ENCODE data around the gene ALPI. TPM values are rescaled to one million over a fixed set of nuclear protein-coding genes. Genes with fewer than 3 reads are reported as not detected.
A peak's percentile ranks its signal among the peaks of the same experiment; 100 is the strongest.

ALPI gene
- total and polyA plus RNA-seq, 10 donors: not detected

DNA sequence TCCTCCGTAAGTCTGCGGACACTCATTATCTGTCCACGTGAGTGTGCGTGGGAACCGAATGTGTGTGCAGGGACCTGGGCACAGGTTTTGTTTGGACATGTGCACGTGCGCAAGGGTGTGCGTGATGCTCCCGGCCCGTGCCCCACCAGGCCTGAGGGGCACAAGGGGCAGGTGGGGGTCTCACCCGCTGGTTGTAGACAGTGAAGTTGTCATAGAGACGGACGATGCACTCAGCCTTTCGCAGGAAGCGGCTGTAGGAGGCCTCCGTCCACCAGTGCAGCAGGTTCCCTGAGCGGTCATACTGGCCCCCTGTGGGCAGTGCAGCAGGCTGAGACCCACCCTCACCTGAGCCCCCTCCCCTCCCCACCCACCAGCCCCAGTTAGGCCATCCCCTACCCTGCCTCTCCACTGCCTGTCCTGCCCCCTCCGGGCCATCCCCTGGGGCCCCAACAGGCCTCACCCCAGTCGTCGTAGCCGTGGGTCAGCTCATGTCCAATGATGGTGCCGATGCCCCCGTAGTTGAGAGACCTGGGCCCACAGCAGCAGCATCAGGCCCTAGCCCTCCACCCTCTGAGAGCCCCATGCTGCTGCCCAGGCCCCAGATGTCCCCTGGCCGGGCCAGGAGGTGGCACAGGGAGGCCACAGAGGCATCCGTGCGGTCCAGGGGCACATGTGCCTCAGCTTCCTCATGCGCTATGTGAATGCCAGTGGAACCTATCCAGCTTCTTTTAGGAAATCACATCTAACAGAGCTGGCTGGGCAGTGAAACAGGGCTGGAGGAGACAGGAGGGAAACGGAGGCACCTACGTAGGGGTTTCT is 25.6 kb downstream of the ALPI start:
- peak; percentile 55 for DNase-seq
- no peak overlapping the region for H3K27ac ChIP-seq
- no peaks in the 10 kb centered on the region for H3K9me3 ChIP-seq
- 88 to 94% (median 90%) methylated on average over 19 to 29 of the region's 29 CpGs for WGBS, 5 donors
- H3K4me1 ChIP-seq: peaks cover under 1 to 18% (median 13%) of the 10 kb centered on the region in 6 donors
- TF ChIP-seq, protein P1, sequence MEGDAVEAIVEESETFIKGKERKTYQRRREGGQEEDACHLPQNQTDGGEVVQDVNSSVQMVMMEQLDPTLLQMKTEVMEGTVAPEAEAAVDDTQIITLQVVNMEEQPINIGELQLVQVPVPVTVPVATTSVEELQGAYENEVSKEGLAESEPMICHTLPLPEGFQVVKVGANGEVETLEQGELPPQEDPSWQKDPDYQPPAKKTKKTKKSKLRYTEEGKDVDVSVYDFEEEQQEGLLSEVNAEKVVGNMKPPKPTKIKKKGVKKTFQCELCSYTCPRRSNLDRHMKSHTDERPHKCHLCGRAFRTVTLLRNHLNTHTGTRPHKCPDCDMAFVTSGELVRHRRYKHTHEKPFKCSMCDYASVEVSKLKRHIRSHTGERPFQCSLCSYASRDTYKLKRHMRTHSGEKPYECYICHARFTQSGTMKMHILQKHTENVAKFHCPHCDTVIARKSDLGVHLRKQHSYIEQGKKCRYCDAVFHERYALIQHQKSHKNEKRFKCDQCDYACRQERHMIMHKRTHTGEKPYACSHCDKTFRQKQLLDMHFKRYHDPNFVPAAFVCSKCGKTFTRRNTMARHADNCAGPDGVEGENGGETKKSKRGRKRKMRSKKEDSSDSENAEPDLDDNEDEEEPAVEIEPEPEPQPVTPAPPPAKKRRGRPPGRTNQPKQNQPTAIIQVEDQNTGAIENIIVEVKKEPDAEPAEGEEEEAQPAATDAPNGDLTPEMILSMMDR (IDR thresholded peaks at IDR 0.05 in 8 of 11, conservative IDR thresholded peaks at IDR 0.05 in 3 of 11): no peak
- TF ChIP-seq POLR2AphosphoS5 (IDR thresholded peaks at IDR 0.05) (no peak), POLR2A (IDR thresholded peaks at IDR 0.05) (no peak)
- intact Hi-C loops (cut with DNase I; ENCODE audit: low total_unique reads): no loop called here
- H3K4me3 ChIP-seq: no peak overlapping the region
- H3K36me3 ChIP-seq: no peaks in the 10 kb centered on the region
- H3K27me3 ChIP-seq (replicated peaks in 1 of 7): peaks cover 0 to 80% (median 30%) of the 10 kb centered on the region in 7 donors

DNA sequence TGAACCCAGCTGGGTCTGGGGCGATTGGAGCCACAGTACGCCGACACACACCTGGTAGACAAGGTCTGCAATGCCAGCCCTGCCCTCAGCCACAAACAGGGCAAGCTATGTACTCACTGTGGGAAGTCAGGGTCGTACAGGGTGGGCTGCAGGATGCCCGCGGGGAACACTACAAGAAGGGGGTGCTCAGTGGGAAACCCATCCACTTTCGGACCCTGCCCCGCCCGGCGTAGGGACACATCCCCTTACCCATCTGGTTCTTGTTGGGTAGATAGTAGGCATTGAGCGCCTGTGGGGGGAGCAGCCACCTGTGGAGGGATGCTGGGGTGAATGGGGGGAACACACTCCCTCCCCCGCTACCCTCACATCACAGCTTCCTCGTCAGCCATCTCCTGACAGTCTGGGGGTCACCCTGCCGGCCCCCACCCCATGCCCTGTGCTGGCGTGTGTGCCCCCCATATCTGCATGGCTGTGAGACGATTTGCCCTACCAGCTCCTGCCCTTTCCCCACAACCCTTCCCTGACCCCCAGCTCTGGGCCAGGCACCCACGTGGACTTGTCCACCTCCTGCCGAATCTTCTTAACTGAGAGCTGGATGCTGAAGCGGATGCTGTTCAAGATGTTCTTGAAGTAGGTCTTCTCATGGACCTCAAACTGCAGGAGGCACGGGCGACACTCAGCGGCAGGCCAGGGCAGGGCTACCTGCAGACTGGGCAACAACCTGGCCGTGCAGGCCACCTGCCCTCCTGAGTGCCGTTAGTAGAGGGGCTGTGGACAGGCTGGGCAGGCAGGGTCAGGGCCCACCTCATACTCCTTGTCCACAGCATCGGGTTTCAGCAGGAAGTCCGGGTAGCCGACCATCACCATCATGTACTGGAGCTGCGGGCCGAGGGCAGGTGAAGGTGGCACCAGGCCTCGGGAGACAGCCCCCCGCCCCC is 26.6 kb downstream of the ALPI start:
- 83 to 91% (median 87%) methylated on average over 16 to 31 of the region's 31 CpGs for WGBS, 5 donors
- no peak for TF ChIP-seq POLR2AphosphoS5 (IDR thresholded peaks at IDR 0.05)
- TF ChIP-seq, protein P1 (IDR thresholded peaks at IDR 0.05 in 8 of 11, conservative IDR thresholded peaks at IDR 0.05 in 3 of 11): no peak
- no peak for TF ChIP-seq POLR2A (IDR thresholded peaks at IDR 0.05)
- Histone ChIP-seq H3K4me1 (peaks cover 9 to 28% (median 23%) of the 10 kb centered on the region in 6 donors), H3K27me3 (replicated peaks in 1 of 7) (peaks cover 0 to 86% (median 40%) of the 10 kb centered on the region in 7 donors), H3K36me3 (no peaks in the 10 kb centered on the region), H3K4me3 (no peak overlapping the region), H3K9me3 (no peaks in the 10 kb centered on the region), H3K27ac (no peak overlapping the region)
- peak; percentile 71 for DNase-seq
- intact Hi-C loops (cut with DNase I; ENCODE audit: low total_unique reads): no loop called here

DNA sequence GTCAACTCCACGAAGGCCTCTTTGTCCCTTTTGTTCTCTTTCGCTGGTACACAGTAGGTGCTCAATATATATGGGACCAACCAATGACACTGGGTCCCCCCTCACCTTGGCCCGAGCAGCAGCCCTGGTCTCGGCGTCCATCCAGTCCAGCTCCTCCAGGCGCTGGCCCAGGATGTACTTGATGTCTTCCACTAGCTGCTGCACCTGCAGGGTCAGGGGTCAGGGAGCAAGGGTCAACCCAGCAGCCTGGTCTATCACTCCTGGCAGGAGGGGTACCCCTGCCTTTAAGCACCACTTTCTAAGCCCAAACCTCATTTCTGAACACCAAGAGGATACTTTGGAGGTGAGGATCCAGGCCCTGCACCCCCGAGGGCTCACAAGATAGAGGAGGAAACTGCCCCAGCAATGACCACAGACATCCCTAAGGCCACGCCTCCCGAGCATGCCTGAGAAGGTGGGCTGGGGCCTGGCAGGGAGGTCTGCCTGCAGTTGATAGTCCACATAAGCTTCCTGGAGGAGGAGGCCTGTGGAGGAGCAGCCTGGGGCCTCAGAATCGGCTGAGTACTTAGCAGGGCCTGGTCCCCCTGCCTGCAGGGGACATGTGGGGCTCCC is 27.5 kb downstream of the ALPI start:
- WGBS, 5 donors: 88 to 94% (median 93%) methylated on average over 10 of the region's 10 CpGs
- Histone ChIP-seq H3K9me3 (no peaks in the 10 kb centered on the region), H3K36me3 (no peaks in the 10 kb centered on the region), H3K4me1 (peaks cover 9 to 34% (median 25%) of the 10 kb centered on the region in 6 donors), H3K27ac (no peak overlapping the region), H3K27me3 (replicated peaks in 1 of 7) (peaks cover 0 to 95% (median 48%) of the 10 kb centered on the region in 7 donors), H3K4me3 (no peak overlapping the region)
- TF ChIP-seq POLR2AphosphoS5 (IDR thresholded peaks at IDR 0.05) (no peak), POLR2A (IDR thresholded peaks at IDR 0.05) (no peak)
- TF ChIP-seq, protein P1 (IDR thresholded peaks at IDR 0.05 in 8 of 11, conservative IDR thresholded peaks at IDR 0.05 in 3 of 11): no peak
- intact Hi-C loops (cut with DNase I; ENCODE audit: low total_unique reads): no loop called here
- DNase-seq: peak; percentile 57
